ENCODE data around the gene RHBDF2.

RHBDF2 gene

DNA sequence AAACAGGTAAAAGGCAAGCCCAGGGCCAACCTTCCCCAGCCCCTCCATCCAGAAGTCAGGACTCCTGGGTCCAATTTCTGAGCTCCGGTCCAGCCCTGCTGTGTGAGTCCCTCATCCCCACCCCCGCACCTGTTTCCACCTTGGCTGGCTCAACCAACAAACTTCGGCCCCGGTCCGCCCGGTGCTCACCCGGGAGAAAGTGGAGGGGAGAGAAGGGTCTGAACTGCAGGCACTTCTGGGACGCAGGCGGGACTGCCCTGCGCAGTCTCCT lies 541 bp downstream of the RHBDF2 start:
- DNase-seq (ENCODE audit: low read depth) = no peak

DNA sequence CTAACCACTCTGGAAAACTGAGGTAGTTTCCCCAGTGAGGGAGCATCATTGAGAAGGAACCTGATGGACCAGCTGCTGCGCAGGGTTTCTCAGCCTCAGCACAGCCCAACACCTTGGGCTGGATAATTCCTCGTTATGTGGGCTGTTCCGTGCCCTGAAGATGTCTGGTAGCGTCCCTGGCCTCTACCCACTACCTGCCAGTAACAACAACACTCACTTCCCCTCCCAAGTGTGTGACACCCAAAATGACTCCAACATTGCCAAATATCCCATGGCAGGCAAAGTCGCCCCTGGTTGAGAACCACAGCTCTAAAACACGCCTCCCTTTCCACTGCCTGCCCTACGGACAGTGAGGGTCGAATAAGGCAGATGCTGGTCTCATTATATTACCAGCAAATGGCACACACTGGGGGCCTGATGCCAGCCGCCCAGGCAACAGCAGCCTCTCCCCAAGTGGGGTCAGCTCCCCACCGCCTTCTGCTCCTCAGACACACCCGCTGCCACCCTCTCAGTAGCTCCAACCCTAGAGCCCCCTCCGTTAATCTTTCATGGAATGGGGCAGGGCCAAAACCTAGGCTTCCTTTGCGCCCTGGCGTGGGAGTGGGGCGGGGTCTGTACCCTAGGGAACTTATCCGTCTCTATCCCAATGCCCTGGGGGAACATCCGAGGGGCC lies 1.0 kb downstream of the RHBDF2 start:
- no peak for DNase-seq (ENCODE audit: low read depth)

DNA sequence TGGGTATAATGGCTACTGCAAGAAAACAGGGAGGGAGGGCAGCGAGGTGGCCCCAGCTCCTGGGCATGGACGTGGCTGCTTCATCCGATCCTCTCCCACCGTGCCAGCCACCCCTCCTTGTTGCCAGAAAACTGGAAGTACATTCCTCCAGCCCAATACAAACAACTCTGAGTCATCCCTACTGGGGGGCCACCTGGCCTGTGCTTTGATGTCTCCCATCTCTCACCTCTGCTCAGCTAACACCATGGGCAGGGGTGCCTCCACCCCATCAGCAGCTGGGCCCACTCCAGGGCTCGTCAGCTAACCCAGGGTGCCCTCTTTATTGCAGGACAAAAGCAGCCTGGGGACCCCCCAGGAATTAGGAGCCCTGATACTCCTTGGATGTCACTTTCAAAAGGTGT lies 2.0 kb downstream of the RHBDF2 start:
- no peak for DNase-seq (ENCODE audit: low read depth)

DNA sequence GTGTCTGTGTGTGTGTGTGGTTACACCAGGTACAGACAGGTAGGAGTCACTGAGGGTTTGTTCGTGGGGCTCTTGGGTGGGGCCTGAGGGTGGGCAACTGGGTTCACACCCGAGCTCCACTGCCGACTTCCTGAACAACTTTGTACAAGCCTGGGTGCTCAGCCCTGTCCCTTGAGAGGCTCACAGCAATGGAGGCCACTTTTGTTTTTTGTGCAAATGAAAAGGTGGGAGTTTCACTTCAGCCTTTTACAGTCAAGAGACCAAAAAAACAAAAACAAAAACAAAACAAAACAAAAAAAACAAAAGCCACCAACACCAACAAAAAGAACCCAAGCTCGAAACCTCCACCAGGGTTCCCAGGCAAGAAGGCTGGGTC lies 2.4 kb downstream of the RHBDF2 start:
- DNase-seq (ENCODE audit: low read depth) = no peak

DNA sequence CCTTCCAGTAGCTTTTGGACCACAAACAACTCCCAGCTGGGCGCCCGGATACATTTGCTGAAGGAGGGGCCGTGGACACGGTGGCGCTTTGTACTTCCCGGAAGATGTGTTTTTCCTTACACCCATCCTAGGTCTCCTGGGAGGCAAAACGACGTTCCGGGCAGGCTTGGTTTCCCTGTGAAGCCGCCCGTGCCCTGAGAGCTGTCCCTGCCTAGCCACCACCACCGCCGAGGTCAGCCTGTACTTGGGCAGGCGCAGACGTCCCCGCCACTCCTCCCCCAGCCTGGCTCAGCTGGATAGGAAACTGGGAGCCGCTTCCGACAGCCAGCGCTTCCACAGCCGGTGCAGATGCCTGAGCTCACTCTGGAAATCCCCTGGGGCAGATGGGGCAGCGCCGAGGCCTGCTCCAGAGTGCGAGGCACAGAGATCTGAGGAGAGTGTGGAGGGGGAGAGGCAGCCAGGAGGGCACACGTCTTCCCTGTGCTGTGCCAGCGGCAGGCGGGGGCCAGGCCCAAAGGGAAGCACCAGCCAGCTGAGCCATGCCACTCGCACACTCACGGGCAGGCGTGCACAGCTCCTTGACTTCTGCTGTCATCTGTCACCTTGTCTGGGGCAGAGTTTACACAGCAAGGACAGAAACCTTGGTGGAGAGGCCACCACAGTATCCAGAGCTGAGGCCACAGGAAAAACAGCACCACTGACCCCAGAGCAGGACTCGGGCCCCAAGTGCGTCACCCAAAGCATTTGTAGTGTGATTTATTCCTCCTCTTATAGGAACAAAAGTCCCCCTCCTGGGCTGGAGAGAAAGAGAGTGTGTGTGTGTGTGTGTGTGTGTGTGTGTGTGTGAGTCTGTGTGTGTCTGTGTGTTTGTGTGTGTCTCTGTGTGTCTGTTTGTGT lies 3.0 kb downstream of the RHBDF2 start:
- DNase-seq (ENCODE audit: low read depth) = no peak

DNA sequence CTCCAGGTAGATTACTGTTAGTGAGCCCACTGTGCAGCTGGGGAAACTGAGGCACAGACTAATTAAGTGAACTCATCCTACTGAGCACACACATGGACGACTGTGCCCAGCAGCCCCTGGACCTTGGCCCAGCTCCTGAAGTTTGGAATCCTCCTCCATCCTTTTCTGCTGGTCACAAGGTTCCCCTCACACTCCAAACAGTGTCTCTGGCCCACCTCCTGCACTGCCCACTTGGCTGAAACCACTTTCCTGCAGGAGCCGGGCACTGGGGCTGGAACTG lies 3.6 kb downstream of the RHBDF2 start:
- DNase-seq (ENCODE audit: low read depth) = no peak

DNA sequence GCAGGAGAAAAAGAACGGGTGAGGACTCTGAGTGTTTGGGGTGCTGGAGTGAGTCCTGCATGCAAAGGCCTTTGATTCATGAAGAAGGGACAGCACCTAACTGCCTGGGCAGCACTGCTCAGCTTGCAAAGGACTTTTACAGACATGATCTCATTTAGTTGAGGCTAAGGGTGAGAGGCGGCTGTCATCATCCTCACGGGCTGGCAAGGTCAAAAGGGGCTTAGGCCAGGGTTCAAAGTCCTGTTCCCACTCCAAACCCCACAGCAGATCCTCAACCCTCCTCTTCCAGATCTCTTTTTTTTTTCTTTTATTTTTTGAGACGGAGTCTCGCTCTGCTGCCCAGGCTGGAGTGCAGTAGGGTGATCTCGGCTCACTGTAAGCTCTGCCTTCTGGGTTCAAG lies 4.8 kb downstream of the RHBDF2 start:
- DNase-seq (ENCODE audit: low read depth) = no peak

DNA sequence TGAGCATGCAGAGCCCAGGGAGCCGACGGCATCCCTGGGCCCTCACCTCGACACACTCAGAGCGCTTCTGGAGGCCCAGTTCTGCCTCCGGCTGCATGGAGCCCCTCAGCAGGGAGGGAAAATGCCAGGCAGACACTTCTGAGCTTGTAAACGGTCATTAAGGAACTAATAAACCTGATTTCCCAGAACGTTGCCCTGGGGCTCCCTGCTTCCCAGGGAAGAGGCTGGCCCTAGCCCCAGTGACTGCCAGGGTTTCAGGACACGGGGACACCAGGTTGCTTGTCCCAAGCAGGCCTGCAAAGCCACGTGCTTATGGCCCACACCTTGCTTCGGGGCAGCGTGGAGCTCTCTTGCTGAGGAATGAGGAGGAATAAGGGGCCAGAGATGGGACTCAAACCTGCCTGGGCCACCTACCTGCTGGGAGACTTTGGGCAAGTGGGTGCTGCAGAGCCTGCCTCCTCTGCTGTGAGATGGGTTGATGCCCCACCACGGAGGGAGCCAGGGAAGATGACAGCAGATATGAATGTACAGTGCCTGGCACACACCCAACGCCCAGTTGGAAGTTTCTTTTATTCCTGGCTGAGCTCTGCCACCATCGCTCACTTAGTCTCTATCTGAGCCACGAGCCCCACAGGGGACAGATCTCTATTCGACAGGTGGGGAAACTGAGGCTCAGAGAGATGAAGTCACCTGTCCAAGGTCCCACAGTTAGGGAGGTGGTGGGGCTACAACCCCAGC lies 5.4 kb downstream of the RHBDF2 start:
- DNase-seq (ENCODE audit: low read depth) = no peak

DNA sequence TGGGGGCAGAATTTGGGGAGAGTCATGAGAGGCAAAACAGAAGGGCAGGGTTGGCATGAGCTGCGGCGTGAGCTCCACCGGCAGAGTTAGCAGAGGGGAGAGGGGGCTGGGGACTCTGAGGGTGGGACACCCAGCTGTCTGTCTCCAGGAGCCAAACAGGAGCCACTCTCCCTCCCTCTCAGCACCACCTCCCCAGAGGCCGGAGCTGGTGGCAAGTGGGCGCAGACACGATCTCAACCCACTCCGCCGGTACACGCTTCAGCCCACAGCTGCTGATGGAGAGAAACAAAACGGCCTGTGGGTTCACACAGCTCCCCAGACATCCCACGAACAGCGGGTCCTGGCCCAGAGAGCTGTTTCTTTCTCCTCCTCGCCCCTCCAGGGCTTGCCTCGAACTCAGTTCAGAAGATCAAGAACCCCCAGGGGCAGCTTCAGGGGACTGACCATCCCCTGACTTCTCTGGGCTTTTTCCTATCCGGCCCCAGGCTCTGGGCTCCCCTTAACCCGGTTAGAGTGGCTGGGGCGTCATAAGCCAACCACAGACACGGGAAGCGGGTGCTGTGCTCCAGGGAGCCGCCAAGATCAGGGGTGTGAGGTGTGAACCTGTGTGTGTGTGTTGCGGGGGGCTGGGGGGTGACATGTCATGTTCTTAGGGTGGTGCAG lies 7.6 kb downstream of the RHBDF2 start:
- DNase-seq (ENCODE audit: low read depth) = no peak

DNA sequence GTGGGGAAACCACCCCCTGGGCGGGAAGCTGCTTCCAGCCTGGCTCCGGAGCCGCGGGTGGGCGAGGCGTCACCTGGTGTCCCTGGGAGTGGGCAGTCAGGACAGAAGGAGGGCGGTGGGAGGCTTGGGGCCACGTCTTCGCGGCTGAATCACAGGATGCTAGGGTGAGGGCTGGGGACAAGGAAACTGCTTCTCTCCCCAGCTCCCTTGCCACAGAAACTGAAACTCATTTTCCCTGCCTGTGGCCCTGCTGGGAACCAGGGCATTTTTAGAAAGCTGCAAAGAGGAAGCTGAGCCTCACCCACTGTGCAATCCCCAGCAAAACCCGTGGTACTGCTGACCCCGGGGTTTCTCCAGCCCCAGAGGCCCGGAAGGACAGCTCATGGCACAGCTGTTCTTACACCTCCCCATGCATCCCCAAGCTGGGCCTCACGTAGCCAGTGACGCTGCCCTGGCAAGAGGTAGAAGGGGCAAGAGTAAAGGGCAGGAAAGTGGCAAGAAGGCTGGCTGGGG lies 8.2 kb downstream of the RHBDF2 start:
- DNase-seq (ENCODE audit: low read depth) = no peak

DNA sequence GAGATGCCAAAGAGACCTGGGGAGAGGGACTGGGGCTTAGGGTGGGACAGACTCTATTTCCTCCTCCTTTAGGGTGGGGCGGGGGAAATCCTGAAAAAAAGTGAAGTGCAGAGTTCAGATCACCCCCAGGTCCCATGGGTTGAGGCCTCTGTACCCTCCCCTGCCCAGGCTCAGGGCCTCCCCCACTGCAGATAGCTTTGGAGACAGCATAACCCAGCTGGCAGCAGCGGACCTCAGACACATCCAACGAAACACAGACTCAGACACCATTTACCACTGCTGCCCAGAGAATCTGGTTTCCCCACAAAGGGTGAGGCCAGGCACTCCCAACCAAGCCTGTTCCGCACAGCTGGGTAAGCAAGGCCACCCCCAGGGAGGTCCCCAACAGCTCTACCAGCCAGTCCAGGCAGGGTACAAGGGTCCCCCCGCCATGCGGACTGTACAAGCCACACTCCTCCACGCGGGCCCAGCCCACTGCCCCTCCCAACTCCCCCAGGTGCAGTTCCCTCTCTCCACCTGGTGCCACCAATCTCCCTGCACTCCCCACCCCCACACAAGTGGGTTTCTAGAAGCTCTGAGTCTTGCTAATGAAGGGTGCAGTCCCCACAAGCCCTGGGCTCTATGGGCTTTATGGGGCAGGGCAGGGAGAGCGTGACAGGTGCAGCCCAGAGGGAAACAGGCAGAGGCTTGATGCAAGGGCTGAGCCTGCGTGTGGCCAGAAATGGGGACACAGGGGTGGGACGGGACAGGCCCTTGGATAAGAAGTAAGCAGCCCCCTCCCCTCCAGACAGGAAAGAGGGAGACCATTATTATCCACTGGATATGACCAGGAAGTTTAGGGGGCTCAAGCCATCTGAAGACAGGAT lies 8.9 kb downstream of the RHBDF2 start:
- DNase-seq (ENCODE audit: low read depth) = no peak

DNA sequence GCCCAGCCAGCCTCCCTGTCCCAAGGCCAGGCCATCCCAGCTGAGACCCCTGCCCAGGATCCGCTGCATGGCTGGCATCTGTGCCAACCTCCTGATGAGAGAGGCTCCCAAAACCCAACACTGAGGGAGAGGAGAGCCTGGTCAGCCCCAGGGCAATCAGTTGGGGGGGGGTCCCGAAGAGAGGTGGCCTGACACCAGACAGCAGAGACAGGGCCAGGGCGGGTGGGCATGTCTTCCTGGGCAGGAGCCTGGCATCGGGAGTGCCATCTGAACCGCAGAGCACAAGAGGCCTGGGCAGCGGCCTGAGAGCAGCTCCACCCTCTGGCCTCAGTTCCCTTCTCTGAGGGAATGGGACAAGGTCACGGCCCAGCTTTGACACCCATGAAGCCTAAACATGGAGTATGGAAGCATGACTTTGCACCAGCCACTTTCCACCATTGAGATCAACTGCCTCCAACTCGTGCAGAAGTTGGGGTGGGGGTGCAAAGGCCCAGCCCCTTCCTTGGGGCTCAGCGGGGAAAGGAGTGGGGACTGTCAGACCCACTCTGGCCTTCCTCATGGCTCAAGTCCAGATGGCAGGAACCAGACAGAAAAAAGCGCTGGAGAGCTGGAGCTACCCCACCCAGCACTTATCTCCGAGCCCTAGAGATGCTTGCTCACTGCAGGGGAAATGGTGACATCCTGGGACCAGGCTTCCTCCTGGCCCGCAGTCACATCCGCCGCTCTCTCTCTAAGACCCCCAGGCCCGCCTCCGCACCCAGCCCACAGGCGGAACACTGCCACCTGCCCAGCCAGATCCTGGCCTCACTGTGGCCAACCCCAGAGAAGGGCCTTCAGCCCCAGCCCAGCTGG lies 9.7 kb downstream of the RHBDF2 start:
- no peak for DNase-seq (ENCODE audit: low read depth)

DNA sequence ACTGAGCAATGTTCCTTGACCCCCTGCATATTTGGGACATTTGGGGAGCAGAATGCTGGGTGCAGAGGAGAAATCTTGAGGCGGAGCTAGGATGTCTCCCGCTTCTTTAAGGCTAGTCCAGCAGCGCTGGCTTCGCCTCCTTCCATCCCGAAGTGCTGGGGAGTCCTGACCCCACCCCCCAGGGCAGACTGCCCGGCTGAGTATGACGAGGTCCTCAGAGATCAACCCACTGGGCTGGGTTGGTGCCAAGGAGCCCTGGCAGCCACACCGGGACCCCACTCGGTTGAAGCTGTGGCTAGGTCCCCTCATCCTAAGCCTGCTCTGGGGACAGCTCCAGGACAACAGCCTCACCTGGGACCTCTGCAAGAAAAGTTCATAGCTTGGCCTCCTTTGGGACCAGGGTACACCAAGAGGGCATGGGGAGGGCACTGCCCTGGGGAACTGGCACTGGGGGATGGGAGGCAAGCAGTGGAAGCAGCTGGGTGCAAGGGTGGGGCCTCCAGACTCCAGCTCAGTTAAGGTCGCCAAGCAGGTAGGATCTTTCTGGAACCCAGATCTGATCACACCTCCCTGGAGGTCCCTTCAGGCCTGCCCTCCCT lies 11.0 kb downstream of the RHBDF2 start:
- DNase-seq (ENCODE audit: low read depth) = no peak

DNA sequence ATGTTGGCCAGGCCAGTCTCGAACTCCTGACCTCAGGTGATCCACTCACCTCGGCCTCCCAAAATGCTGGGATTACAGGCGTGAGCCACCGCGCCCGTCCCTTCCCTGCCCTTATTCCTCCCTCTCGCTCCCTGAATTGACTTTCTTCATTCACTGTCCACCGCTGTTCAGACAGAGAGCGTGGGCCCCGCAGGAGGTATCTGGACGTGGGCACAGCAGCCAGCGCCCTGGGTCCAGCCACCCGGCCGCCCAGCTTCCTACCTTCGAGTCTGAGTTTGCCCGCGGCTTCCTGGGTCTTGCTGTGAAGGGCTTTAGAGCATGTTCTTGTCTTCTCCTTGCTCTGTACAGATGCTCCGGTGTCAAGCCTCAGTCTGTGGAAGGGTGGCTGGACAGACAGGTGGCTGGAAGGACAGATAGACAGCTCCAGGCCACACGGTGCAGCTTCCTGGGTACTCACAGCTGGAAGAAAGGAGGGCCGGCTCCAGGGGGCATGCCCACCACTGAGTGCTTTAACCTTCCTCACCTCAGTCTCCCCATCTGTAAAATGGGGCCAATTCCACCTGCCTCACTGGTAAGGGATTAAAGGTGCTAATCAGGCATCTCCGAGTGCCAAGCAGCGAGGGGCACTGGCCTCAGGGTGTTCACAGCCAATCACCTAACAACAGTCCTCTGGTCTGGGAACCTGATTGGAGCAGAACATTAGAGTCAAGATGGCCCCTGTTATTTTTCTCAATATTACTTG lies 13.6 kb downstream of the RHBDF2 start:
- no peak for DNase-seq (ENCODE audit: low read depth)

DNA sequence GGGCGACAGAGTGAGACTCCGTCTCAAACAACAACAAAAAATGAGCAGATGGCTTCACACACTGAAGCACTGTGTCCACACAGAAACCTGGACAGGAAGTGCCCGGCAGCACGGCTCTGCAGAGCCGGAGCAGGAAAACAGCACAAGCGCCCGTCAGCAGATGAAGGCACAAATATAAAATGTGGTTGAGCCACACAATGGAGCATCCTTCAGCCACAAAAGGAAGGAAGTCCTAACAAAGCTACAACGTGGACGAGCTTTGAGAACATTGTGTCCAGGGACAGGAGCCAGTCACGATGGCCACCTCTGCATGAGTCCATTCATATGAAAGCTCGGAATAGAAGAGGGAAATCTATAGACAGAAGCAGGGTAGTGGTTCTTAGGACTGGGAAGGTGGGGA lies 15.7 kb downstream of the RHBDF2 start:
- DNase-seq (ENCODE audit: low read depth) = no peak

DNA sequence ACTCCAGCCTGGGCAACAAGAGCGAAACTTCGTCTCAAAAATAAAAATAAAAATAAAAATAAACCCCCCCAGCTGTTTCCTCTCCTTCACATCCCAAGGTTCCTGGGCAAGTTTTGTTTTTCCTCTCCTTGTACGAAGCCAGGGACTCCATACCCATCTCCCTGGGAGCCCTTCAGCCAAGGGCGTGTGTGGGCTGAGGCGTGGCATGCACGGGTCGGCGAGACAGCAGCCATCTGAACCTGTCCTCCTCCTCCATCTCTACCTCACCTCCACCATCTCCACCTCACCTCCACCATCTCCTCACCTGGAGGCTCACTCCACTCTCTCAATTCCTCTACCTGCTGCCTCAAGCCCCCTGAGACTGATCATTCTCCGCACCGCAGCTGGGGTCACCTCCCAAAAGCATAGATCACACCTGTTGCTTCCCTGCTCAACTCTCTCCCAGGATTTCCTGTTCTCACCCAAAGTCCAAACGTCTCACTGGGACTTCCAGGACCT lies 16.9 kb downstream of the RHBDF2 start:
- DNase-seq (ENCODE audit: low read depth) = no peak

DNA sequence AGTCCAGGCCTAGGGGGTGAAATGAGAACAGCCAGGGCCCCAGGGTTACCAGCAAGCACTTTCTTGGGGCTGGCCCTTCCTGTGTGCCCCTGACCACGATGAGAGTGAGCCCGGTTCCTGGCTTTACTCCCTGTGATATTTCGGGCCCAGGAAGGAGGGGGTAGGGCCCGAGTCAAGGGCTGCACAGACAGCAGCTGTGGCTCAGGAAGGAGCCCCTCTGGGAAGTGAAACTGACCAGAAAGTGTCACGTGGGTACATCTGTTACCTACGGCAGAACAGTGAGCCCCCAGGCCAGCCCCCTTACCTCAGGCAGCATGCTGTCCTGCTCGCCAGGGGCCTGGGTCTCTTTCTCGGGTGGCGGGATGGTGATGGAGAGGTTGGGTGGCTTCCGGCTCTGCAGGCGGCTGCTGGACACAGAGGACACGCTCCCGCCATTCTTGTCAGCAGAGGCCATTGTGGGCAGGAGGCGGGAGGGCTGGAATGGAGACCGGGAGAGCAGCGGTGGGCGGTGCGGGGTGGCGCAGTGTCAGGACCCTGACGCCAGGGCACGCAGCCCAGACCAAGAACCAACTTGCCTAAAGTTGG lies 20.1 kb downstream of the RHBDF2 start:
- DNase-seq (ENCODE audit: low read depth) = no peak

DNA sequence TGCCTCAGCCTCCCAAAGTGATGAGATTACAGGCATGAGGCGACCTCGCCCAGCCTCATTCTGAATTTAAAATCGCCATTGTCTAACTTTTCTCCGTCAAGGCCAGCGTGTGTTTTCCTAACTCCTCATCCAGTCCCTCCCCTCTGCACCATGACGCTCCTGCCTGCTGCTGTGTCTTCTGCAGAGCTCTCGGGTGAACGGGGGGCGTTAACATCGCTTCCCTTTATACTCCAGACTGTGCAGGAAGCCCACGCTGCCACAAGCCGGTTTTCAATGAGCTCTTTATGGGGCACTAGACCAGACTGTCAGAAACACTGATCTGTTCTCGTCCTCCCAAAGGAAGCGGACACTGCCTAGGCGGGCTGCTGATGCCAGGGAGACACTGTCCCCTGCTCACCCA lies 20.6 kb downstream of the RHBDF2 start:
- DNase-seq (ENCODE audit: low read depth) = no peak

DNA sequence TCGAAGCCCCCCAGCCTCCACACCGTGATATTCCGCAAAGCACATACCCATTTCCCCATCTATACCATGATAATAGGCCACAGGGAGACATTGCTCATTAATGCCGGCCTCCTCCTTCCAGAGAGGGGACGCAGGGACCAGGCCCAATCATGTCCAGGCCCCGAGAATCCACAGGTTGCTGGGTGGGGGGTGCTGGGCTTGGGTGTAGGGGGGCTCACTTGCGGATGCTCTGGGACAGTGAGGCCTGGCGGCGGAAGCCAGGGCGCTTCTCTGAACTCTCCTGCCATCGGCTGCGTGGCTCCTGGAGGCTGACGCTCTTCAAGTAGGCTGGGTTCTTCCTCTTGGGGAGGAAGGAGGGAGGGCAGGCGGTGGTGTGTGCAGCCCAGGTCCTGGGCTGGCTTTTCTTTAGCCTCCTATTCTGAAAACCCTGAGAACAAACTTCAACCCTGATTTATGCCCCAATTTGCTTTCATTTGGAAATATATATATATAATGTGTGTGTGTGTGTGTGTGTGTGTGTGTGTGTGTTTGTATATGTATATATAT lies 21.6 kb downstream of the RHBDF2 start:
- no peak for DNase-seq (ENCODE audit: low read depth)

Data from stimulated activated CD4-positive, alpha-beta T cell treated with anti-CD3 and anti-CD28 coated beads, Interleukin-2, amount 100 ng/mL, for 4 hours (primary cell).